Erythroblast (primary cell): ENCODE measurements around the gene GGACT.
A peak's percentile ranks its signal among the peaks of the same experiment; 100 is the strongest.

ENCODE experiments used
- DNase-seq, 2 experiments: peaks; one replicate each; lab custom pipeline; 2025; lab: John Stamatoyannopoulos, UW
- GATA1 ChIP-seq: IDR thresholded peaks from 2 replicates; pipeline ENCODE4 v1.6.1; 2011; ENCODE audit warnings: low read depth, mild to moderate bottlenecking, control low read depth, low read length, moderate library complexity
- POLR2A ChIP-seq: IDR thresholded peaks from 2 replicates; pipeline ENCODE4 v1.6.1; 2011; ENCODE audit warnings: mild to moderate bottlenecking, low read length

The GGACT gene

GRCh38 chr13:100515410-100515800 is 73.2 kb downstream of the GGACT start:
- DNase-seq = no peak
- TF ChIP-seq POLR2A (no peak), GATA1 (no peak)

GRCh38 chr13:100514788-100515409 is 73.7 kb downstream of the GGACT start:
- peak; percentile 59 to 80 for DNase-seq
- TF ChIP-seq GATA1 (no peak), POLR2A (no peak)

- no peak for DNase-seq
- TF ChIP-seq GATA1 (no peak), POLR2A (no peak)
Measured at GRCh38 chr13:100513987-100514670, 74.5 kb downstream of the GGACT start.

GRCh38 chr13:100513171-100513570 is 75.4 kb downstream of the GGACT start:
- no peak for DNase-seq
- TF ChIP-seq GATA1 = no peak
- TF ChIP-seq POLR2A = no peak

- DNase-seq = no peak
- TF ChIP-seq GATA1 (no peak), POLR2A (no peak)
Measured at GRCh38 chr13:100512422-100512821, 76.2 kb downstream of the GGACT start.

DNA sequence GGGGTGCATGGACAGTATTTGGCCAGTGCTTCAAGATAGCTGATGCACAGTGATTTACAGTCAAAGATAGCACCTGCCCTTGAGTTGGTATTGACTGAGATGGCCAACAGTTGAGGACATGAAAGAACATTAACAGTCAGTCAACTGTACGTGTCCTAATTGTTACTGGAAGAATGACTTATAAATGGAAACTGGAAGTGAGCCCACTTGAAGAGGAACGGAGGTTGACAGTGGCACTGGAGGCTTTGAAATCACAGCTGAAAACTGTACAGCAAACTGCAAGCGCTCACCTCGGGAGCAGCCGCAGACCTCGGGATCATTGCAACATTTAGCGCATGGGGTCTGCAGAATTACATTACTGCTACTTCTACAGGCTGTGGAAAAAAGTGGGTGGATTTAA is 77.1 kb downstream of the GGACT start:
- TF ChIP-seq POLR2A = no peak
- no peak for TF ChIP-seq GATA1
- DNase-seq = no peak

GRCh38 chr13:100510208-100510957 is 78.2 kb downstream of the GGACT start:
- DNase-seq = no peak
- TF ChIP-seq GATA1 = no peak
- TF ChIP-seq POLR2A = no peak

GRCh38 chr13:100508996-100509395 is 79.6 kb downstream of the GGACT start:
- TF ChIP-seq POLR2A = no peak
- no peak for TF ChIP-seq GATA1
- no peak for DNase-seq

GRCh38 chr13:100508455-100508854 is 80.1 kb downstream of the GGACT start:
- no peak for DNase-seq

GRCh38 chr13:100506600-100507422 is 81.8 kb downstream of the GGACT start:
- DNase-seq = no peak
- TF ChIP-seq POLR2A (no peak), GATA1 (no peak)

More at GRCh38 chr13:100508455-100508854, 80.1 kb downstream of the GGACT start:
- TF ChIP-seq GATA1 (no peak), POLR2A (no peak)

- DNase-seq = no peak
- TF ChIP-seq GATA1 (no peak), POLR2A (no peak)
Measured at GRCh38 chr13:100506154-100506553, 82.4 kb downstream of the GGACT start.

DNA sequence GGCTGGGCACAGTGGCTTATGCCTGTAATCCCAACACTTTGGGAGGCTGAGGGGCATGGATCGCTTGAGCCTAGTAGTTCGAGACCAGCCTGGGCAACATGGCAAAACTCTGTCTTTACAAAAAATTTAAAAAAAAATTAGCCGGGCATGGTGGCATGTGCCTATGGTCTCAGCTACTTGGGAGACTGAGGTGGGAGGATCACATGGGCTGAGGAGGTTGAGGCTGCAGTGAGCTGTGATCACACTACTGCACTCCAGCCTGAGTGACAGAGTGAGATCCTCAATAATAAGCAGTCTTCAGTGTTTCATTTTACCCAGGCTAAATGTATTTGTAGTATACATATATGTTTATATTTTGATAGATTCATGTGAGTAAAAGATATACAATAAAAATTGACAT is 85.0 kb downstream of the GGACT start:
- TF ChIP-seq POLR2A = no peak
- no peak for TF ChIP-seq GATA1
- no peak for DNase-seq

DNA sequence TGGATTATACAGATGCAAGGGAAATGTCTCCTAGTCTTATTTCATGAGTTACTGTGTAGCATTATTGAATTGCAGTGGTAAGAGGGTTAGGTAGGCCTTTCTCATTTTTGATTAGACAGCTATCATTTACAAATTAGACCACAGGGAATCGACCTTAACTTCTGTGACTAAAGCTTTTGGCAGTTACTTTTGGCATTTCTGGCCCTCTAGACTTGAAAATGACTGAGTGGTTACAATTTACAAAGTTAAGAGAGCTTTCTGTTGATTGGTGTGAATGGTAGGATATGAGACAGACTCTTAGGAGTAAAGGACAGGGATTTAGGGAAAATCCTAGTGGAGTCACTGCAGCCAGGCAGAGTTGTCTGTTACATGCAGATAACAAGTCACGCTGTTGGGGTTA is 86.1 kb downstream of the GGACT start:
- TF ChIP-seq GATA1 = no peak
- TF ChIP-seq POLR2A = no peak
- DNase-seq = no peak
